K562 (cell line): ENCODE measurements around the gene MKRN1. TPM values are rescaled to one million over a fixed set of nuclear protein-coding genes. Genes with fewer than 3 reads are reported as not detected.

Source experiments
- BMI1 ChIP-seq: fragments of 150-350 bp; IDR thresholded peaks from 2 replicates; pipeline ENCODE4 v1.6.1; 2014; ENCODE audit warnings: low read length
- GABPB1 ChIP-seq: sonication (generic); formaldehyde crosslinking; IDR thresholded peaks from 2 replicates; pipeline ENCODE4 v1.8.0; 2022; ENCODE audit warnings: mild to moderate bottlenecking, missing genetic modification reagents
- GATAD2B ChIP-seq: fragments of 450-650 bp; IDR thresholded peaks from 2 replicates; pipeline ENCODE4 v1.6.1; 2017; ENCODE audit warnings: mild to moderate bottlenecking, borderline replicate concordance
- HDAC2 ChIP-seq: fragments of 450-650 bp; IDR thresholded peaks from 2 replicates; pipeline ENCODE4 v1.6.1; 2016; ENCODE audit warnings: mild to moderate bottlenecking
- JUNB ChIP-seq: fragments of 450-650 bp; formaldehyde crosslinking; conservative IDR thresholded peaks from 2 replicates; pipeline ENCODE4 v1.4.0; 2020; ENCODE audit warnings: mild to moderate bottlenecking
- KDM5B ChIP-seq: fragments of 200-600 bp; sonication (generic); IDR thresholded peaks from 2 replicates; pipeline ENCODE4 v1.6.1; 2012; ENCODE audit warnings: low read depth, mild to moderate bottlenecking, moderate library complexity, low read length, control low read depth, inconsistent platforms; ENCODE audit not compliant: insufficient replicate concordance
- MAFG ChIP-seq: fragments of 450-650 bp; conservative IDR thresholded peaks from 2 replicates; pipeline ENCODE4 v1.6.1; 2016; ENCODE audit warnings: missing genetic modification characterization, missing compliant biosample characterization
- MTA2 ChIP-seq: fragments of 450-650 bp; IDR thresholded peaks from 2 replicates; pipeline ENCODE4 v1.6.1; 2016; ENCODE audit warnings: low read depth
- NFRKB ChIP-seq: fragments of 450-650 bp; IDR thresholded peaks from 2 replicates; pipeline ENCODE4 v1.6.1; 2016; ENCODE audit warnings: low read depth
- PHB2 ChIP-seq: fragments of 450-650 bp; IDR thresholded peaks from 2 replicates; pipeline ENCODE4 v1.6.1; 2017; ENCODE audit warnings: low read depth
- PHTF2 ChIP-seq: fragments of 250-450 bp; sonication (Bioruptor Pico); IDR thresholded peaks from 2 replicates; pipeline ENCODE4 v1.5.0; 2021; ENCODE audit warnings: mild to moderate bottlenecking
- SIN3A ChIP-seq, 2 experiments: fragments of 150-350 bp in 1 of 2; IDR thresholded peaks; 2 replicates each; pipeline ENCODE4 v1.6.1; 2011 to 2016; ENCODE audit warnings: borderline replicate concordance in 2 of 2, low read depth in 2 of 2, low read length in 2 of 2, mild to moderate bottlenecking in 2 of 2, moderate library complexity in 2 of 2; ENCODE audit not compliant: control insufficient read depth in 1 of 2
- TARDBP ChIP-seq: fragments of 450-650 bp; IDR thresholded peaks from 2 replicates; pipeline ENCODE4 v1.6.1; 2016
- ZBTB7A ChIP-seq: IDR thresholded peaks from 2 replicates; pipeline ENCODE4 v1.6.1; 2011; ENCODE audit warnings: low read depth, mild to moderate bottlenecking, low read length, moderate library complexity, borderline replicate concordance; ENCODE audit not compliant: control insufficient read depth
- ZNF184 ChIP-seq: sonication (generic); formaldehyde crosslinking; IDR thresholded peaks from 2 replicates; pipeline ENCODE4 v1.5.0; 2020; ENCODE audit warnings: missing genetic modification reagents
- ZNF239 ChIP-seq: fragments of 250-450 bp; sonication (Bioruptor Pico); IDR thresholded peaks from 2 replicates; pipeline ENCODE4 v1.4.0; 2020; ENCODE audit warnings: mild to moderate bottlenecking
- ZNF274 ChIP-seq: IDR thresholded peaks from 2 replicates; pipeline ENCODE4 v1.6.1; 2011; ENCODE audit warnings: low read depth, mild to moderate bottlenecking, low read length, moderate library complexity, borderline replicate concordance
- ZNF282 ChIP-seq: sonication (generic); formaldehyde crosslinking; IDR thresholded peaks from 2 replicates; pipeline ENCODE4 v1.8.1; 2023; ENCODE audit warnings: missing genetic modification reagents
- ZNF354B ChIP-seq: fragments of 250-450 bp; sonication (Bioruptor Pico); IDR thresholded peaks from 2 replicates; pipeline ENCODE4 v1.4.0; 2020
- ZNF384 ChIP-seq: IDR thresholded peaks from 2 replicates; pipeline ENCODE4 v1.6.1; 2012; ENCODE audit warnings: low read depth, low read length, improper control_type of control experiment
- ZNF586 ChIP-seq: fragments of 450-650 bp; formaldehyde crosslinking; conservative IDR thresholded peaks from 2 replicates; pipeline ENCODE4 v1.4.0; 2020; ENCODE audit warnings: mild to moderate bottlenecking, moderate library complexity
- ZNF79 ChIP-seq: fragments of 250-450 bp; sonication (Bioruptor Pico); IDR thresholded peaks from 2 replicates; pipeline ENCODE4 v1.4.0; 2020; ENCODE audit warnings: low read depth, mild to moderate bottlenecking, moderate library complexity
- polyA plus RNA-seq, 8 experiments: library from polyadenylated mRNA; depleted of rRNA in 4 of 8; stranded (reverse) in 5 of 8; unstranded in 3 of 8; fragments of >200 nt; fragmentation: Nextera tagmentation in 2 of 8; fragmentation: Illumina TruSeq in 1 of 8; extraction: Ambion mirVana in 2 of 8; extraction: Trizol in 1 of 8; gene quantifications; 2 replicates each; pipeline versions ENCODE4 v1.2.1 to v1.2.3, GENCODE V29; 2011 to 2014; ENCODE audit warnings: inconsistent platforms in 1 of 8, missing spikeins in 1 of 8
- total RNA-seq, 7 experiments: library from RNA; depleted of rRNA in 6 of 7; stranded (reverse); fragments of >200 nt in 6 of 7; fragmentation: Illumina TruSeq in 2 of 7; extraction: Trizol in 2 of 7; gene quantifications; 2 replicates each; pipeline versions ENCODE4 v1.2.1 to v1.2.3, GENCODE V29; 2011 to 2021; ENCODE audit warnings: low replicate concordance in 1 of 7
- TF ChIP-seq, protein P1 (sequence below): IDR thresholded peaks from 2 replicates; pipeline ENCODE4 v1.6.1; 2012; ENCODE audit warnings: low read depth, low read length, improper control_type of control experiment, borderline replicate concordance

Gene MKRN1
- total and polyA plus RNA-seq, 9 of the 15 experiments (the other 6 are each of a cell fraction or from before 2014, with no cell fraction given): 30.5 to 90.3 (median 76.0) TPM

DNA sequence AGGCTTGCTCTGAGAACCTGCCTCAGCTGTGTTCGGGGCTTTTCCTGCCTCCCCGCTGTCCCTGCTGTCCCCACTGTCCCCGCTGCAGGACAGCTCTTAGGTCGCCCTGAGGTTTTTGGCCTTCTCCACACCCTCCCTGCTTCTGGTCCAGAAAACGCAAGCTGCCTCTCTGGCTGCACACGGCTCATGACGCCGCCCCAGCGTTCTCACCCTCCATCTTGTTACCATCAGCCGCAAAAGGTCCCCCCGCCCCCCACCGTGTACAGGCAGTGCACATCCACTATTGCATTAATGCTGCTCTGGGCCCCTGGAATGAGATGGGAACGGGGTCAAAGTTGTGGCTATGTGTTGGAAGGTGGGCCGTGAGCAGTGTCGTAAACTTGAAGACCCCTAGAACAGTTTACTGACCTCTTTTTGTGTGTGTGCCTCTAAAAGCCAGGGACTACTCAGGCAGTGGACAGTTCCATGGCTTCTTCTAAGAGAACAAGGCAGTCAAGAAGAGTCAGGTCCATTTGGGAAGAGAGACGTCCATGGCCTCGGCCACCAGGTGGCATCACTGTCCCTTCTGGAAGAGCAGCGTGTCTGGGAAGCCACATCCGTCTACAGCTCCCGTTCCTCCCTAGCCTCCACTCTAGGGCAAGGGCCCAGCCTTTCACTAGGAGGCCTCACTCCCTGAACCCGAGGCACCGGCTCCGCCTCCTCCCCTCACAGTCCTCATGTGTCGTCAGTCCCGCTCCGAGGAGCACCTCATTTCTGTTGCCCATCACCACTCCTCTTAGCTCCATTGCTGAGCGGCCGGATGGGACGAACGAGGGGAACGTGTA lies 38.5 kb upstream of the MKRN1 start (continued):
- TF ChIP-seq, protein P1, sequence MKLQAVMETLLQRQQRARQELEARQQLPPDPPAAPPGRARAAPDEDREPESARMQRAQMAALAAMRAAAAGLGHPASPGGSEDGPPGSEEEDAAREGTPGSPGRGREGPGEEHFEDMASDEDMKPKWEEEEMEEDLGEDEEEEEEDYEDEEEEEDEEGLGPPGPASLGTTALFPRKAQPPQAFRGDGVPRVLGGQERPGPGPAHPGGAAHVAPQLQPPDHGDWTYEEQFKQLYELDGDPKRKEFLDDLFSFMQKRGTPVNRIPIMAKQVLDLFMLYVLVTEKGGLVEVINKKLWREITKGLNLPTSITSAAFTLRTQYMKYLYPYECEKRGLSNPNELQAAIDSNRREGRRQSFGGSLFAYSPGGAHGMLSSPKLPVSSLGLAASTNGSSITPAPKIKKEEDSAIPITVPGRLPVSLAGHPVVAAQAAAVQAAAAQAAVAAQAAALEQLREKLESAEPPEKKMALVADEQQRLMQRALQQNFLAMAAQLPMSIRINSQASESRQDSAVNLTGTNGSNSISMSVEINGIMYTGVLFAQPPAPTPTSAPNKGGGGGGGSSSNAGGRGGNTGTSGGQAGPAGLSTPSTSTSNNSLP: no peak
- no peak for TF ChIP-seq ZNF79
- peak; percentile 64; the same call in 1 of the 2 replicates for TF ChIP-seq GABPB1 (CRISPR knock-in tag)
- TF ChIP-seq TARDBP: peak; percentile 80; the same call in 1 of the 2 replicates
- no peak for TF ChIP-seq JUNB (CRISPR knock-in tag)
- TF ChIP-seq ZBTB7A: no peak
- no peak for TF ChIP-seq KDM5B
- TF ChIP-seq ZNF354B (CRISPR knock-in tag): no peak
- TF ChIP-seq GATAD2B: no peak
- TF ChIP-seq ZNF274: no peak
- no peak for TF ChIP-seq PHTF2 (CRISPR knock-in tag)
- no peak for TF ChIP-seq ZNF586 (CRISPR knock-in tag)
- no peak for TF ChIP-seq BMI1
- TF ChIP-seq ZNF282 (CRISPR knock-in tag): no peak
- peak; percentile 59; the same call in 1 of the 2 replicates for TF ChIP-seq HDAC2
- TF ChIP-seq ZNF184 (CRISPR knock-in tag): no peak
- peak; percentile 47; the same call in 1 of the 2 replicates for TF ChIP-seq ZNF384
- no peak for TF ChIP-seq NFRKB
- no peak; the same call in 1 of the 2 replicates for TF ChIP-seq ZNF239 (CRISPR knock-in tag)
- no peak for TF ChIP-seq SIN3A (IDR thresholded peaks at IDR 0.05; ENCODE audit: borderline replicate concordance in 2 of 2, control insufficient read depth in 1 of 2, low read depth in 2 of 2, low read length in 2 of 2)
- no peak for TF ChIP-seq MAFG (tag)
- no peak for TF ChIP-seq PHB2
- no peak for TF ChIP-seq MTA2
